Left lobe of liver (tissue), 2 donors: ENCODE data around the gene ARL5A. TPM values are rescaled to one million over a fixed set of nuclear protein-coding genes. Genes with fewer than 3 reads are reported as not detected.
"Not testable (repeated sequence)": the region's sequence is repeated elsewhere in the genome, so short reads cannot be mapped to it uniquely, and the experiment has no call there.

Experiments used
- ATAC-seq: fragments of 200-7000 bp; cut with Tn5 transposase; one replicate; pipeline ENCODE4 v1.9.1; 2020; ENCODE audit warnings: mild to moderate bottlenecking, moderate library complexity
- DNase-seq: peaks from one replicate; pipeline ENCODE4 v3.0.0-alpha.2; 2020; ENCODE audit warnings: low spot score
- total RNA-seq: library from RNA; stranded (reverse); gene quantifications from one replicate; pipeline ENCODE4 v1.2.1, GENCODE V29; 2021
- donor health status: DM: no; HTN: no; CAD: no; lungs with moderate emphysema.
- donor health status: DM: no; HTN: yes; CAD: no.

Gene ARL5A, protein sequence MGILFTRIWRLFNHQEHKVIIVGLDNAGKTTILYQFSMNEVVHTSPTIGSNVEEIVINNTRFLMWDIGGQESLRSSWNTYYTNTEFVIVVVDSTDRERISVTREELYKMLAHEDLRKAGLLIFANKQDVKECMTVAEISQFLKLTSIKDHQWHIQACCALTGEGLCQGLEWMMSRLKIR
- total RNA-seq, result 21.1 TPM

GRCh38 chr2:151828143-151828889 is at the start of gene ARL5A:
Gene ARL5A, minus strand, starts transcription at chr2:151828421. Its CDS starts 245 bp downstream, at chr2:151828176.
- peak; percentile 96 for DNase-seq
- peak; percentile 97 for ATAC-seq

GRCh38 chr2:151875631-151876030 is 47.4 kb upstream of the ARL5A start:
- DNase-seq, ATAC-seq: not testable (repeated sequence)

- no peak for DNase-seq
- no peak for ATAC-seq
These were observed 44.2 kb upstream of the ARL5A start for GRCh38 chr2:151872463-151872862.

- DNase-seq, result no peak
- ATAC-seq, result no peak
These were observed 41.1 kb upstream of the ARL5A start for GRCh38 chr2:151869291-151869690.

- no peak for ATAC-seq
- DNase-seq, result no peak
These were observed 34.5 kb upstream of the ARL5A start for GRCh38 chr2:151862700-151863099.

- ATAC-seq (no peak), DNase-seq (no peak)
These were observed 33.0 kb upstream of the ARL5A start for GRCh38 chr2:151861174-151861573.

DNA sequence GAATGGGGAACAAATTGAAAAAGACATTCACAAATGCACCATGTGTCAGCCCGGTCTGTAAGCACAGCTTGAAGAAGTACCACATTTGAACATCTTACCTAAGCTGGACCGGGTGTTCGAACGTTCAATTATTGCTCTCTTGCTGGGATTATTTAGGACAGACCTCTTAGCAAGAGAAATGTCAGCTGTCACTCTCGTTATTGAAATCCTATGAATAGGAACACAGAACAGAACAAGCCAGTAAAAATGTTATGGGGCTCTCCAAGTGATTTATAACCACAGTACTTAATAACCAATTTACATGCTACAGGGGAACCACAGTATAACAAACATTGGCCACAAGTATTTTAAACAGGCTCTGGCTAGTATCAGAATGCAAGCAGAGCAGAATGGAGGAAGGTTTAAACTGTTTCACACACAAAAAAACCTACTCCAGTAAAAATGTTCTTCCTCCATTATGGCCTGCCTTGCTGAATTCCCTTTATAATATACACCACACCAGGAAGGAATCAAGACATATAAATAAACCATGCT is 32.5 kb upstream of the ARL5A start:
- no peak for DNase-seq
- ATAC-seq, result no peak

DNA sequence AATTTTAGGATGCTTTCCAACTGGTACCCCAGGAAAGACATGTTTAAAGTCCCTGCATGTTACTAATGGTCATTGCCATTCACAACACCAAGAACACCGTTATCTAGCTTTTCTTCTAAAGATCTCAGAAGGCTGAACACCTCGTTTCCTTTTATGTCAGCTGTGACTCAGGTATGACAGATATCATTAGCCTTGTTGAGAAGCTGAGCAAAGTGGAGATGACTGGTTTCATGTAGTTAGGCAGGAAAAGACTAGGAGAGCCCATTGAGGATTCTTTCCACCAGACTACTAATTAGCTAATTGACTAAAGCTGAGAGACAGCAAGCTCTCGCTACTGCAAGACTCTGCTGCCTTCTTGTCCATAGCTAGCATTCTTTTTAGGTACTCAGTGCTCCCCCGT is 32.0 kb upstream of the ARL5A start:
- ATAC-seq (no peak), DNase-seq (no peak)

- DNase-seq (no peak), ATAC-seq (no peak)
These were observed 29.4 kb upstream of the ARL5A start for GRCh38 chr2:151857650-151858049.

- DNase-seq (no peak), ATAC-seq (no peak)
These were observed 26.9 kb upstream of the ARL5A start for GRCh38 chr2:151855111-151855510.

- DNase-seq, result no peak
- no peak for ATAC-seq
These were observed 25.0 kb upstream of the ARL5A start for GRCh38 chr2:151853070-151853758.

- ATAC-seq, result no peak
These were observed 24.2 kb upstream of the ARL5A start for GRCh38 chr2:151852260-151853069.

DNA sequence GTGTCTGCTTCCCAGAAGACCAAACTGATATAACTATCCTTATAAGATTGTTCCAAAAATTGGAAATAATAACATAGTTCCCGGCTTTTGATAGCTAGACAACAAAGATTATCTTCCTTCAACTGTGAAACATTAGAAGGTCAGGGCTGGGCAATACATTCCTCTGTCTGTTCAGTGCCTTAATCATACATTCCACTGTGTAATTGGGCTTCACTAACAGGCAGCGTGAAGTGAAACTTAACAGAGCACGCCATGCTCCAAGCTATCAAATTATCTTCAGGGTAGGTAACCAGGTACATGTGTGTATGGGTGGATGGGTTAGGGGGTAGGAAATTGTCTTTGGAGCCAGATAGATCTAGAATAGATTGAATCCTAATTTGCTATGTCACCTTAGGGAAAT is 23.5 kb upstream of the ARL5A start:
- ATAC-seq (no peak), DNase-seq (no peak)

More at GRCh38 chr2:151852260-151853069, 24.2 kb upstream of the ARL5A start:
- DNase-seq, result no peak

DNA sequence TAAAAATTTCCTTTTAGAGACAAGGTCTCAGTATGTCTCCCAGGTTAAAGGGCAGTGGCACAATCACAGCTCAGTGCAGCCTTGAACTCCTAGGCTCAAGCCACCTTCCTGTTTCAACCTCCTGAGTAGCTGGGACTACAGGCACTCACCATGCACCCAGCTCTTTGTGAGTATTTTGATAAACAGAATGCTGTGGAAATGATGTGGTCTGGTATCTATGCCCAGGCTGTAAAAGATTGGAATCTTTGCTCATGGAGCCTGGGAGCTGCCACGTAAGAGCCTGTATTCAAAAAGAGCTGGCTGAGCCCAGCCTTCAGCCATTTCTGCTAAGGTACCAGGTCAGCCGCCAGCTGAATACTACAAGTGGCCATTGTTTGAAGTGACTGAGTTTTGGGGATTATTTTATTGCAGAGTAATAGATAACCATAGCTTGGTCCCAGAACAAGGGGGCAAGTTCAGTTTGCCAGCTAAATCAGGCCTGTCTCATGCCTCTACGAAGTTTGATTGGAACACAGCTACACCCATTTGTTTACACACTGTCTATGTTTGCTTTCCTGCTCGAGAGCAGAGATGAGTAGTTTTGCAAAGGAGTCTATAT is 21.3 kb upstream of the ARL5A start:
- peak; percentile 86 for ATAC-seq
- no peak for DNase-seq

- ATAC-seq, result no peak
These were observed 17.7 kb upstream of the ARL5A start for GRCh38 chr2:151845884-151846283.

DNA sequence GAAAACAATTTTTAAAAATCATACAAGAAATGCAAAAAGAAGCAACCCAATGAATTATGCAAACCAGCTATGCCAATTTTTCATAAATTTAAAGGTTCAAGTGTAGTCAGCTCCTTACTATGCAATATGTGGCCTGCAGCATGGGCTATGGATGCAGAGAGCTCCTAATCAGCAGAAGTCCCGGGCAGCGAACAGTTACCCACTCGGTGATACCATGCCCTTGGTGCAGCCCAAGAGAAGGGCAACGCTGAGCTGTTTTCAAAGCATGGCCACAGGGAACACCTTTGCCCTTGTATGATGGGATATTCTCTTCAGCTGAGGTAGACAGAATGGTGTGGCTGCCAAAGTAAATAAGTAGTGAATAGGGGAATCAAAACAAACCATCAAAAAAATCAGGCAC is 17.3 kb upstream of the ARL5A start:
- DNase-seq (no peak), ATAC-seq (no peak)

More at GRCh38 chr2:151845884-151846283, 17.7 kb upstream of the ARL5A start:
- no peak for DNase-seq

- no peak for ATAC-seq
- no peak for DNase-seq
These were observed 16.1 kb upstream of the ARL5A start for GRCh38 chr2:151844211-151844896.

DNA sequence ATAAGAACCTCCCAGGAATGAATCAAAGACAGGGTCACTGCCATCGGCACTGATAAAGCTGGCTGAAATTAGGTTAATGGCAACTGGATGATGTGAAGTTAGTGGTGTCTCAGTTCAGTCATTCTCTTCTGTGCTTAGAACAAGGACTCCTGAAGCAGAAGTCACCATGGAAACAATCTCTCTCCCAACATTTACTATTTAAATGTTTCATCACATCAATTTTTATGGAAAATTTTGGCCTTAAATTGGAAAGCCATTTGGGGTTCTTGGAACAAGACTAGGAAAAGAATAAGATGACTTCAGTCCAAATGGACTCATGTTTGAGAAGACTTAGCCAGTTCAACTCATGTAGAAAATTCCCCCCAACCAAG is 15.5 kb upstream of the ARL5A start:
- ATAC-seq (no peak), DNase-seq (no peak)

- DNase-seq, result no peak
- no peak for ATAC-seq
These were observed 14.8 kb upstream of the ARL5A start for GRCh38 chr2:151842830-151843690.
